KMS-11 (cell line): ENCODE measurements around the gene CCDC148.

Experiments
- H2AFZ ChIP-seq: fragments of 200-600 bp; sonication (generic); 2 replicates; pipeline ENCODE4 v1.6.1; 2016; ENCODE audit warnings: antibody characterized with exemption, mixed run types, low read depth
- H3K27ac ChIP-seq: fragments of 200-600 bp; sonication (generic); 2 replicates; pipeline ENCODE4 v1.6.1; 2016; ENCODE audit warnings: mild to moderate bottlenecking, mixed run types
- H3K27me3 ChIP-seq: fragments of 200-600 bp; sonication (generic); 2 replicates; pipeline ENCODE4 v1.6.1; 2017; ENCODE audit warnings: mild to moderate bottlenecking, low read depth, mixed run types, moderate library complexity; ENCODE audit not compliant: insufficient read depth
- H3K36me3 ChIP-seq: fragments of 200-600 bp; sonication (generic); 2 replicates; pipeline ENCODE4 v1.6.1; 2017; ENCODE audit warnings: mild to moderate bottlenecking, mixed run types; ENCODE audit not compliant: insufficient read depth
- H3K4me1 ChIP-seq: fragments of 200-600 bp; sonication (generic); 2 replicates; pipeline ENCODE4 v1.6.1; 2016; ENCODE audit warnings: mild to moderate bottlenecking, low read depth, mixed run types; ENCODE audit not compliant: poor library complexity, severe bottlenecking
- H3K4me2 ChIP-seq: fragments of 200-600 bp; sonication (generic); 2 replicates; pipeline ENCODE4 v1.7.0; 2016; ENCODE audit warnings: mild to moderate bottlenecking, mixed run types
- H3K4me3 ChIP-seq: fragments of 200-600 bp; sonication (generic); IDR thresholded peaks from 2 replicates; pipeline ENCODE4 v1.6.1; 2017; ENCODE audit warnings: low read depth, low read length, mixed read lengths; ENCODE audit not compliant: insufficient read depth
- H3K79me2 ChIP-seq: fragments of 200-600 bp; sonication (generic); 2 replicates; pipeline ENCODE4 v1.6.1; 2016; ENCODE audit warnings: low read depth, mixed run types; ENCODE audit not compliant: insufficient read depth
- H3K9ac ChIP-seq: fragments of 200-600 bp; sonication (generic); 2 replicates; pipeline ENCODE4 v1.6.1; 2016; ENCODE audit warnings: mild to moderate bottlenecking, mixed run types
- H4K20me1 ChIP-seq: fragments of 200-600 bp; sonication (generic); 2 replicates; pipeline ENCODE4 v1.6.1; 2016; ENCODE audit warnings: mild to moderate bottlenecking, mixed run types; ENCODE audit not compliant: insufficient read depth
- CTCF ChIP-seq: fragments of 200-600 bp; sonication (generic); conservative IDR thresholded peaks from 2 replicates; pipeline ENCODE4 v1.6.1; 2017; ENCODE audit warnings: low read depth, mild to moderate bottlenecking, antibody characterized with exemption, low read length, moderate library complexity, mixed read lengths

The CCDC148 gene

GRCh38 chr2:158251356-158251755 lies 205.2 kb downstream of the CCDC148 start:
- no peak overlapping the region for H3K4me2 ChIP-seq
- no peak for TF ChIP-seq CTCF
- H3K27ac ChIP-seq = no peak overlapping the region
- no peaks in the 10 kb centered on the region for H3K79me2 ChIP-seq
- no peaks in the 10 kb centered on the region for H3K4me1 ChIP-seq
- H4K20me1 ChIP-seq = no peaks in the 10 kb centered on the region
- H3K4me3 ChIP-seq = no peak overlapping the region
- no peaks in the 10 kb centered on the region for H3K27me3 ChIP-seq
- H2AFZ ChIP-seq = no peak overlapping the region
- H3K9ac ChIP-seq = no peak overlapping the region
- no peaks in the 10 kb centered on the region for H3K36me3 ChIP-seq

- H3K4me1 ChIP-seq = peaks cover 17% of the 10 kb centered on the region
- H3K9ac ChIP-seq = no peak overlapping the region
- H3K36me3 ChIP-seq = no peaks in the 10 kb centered on the region; the same call in 1 of the 2 replicates
- H3K79me2 ChIP-seq = no peaks in the 10 kb centered on the region
- no peak overlapping the region for H3K4me3 ChIP-seq
- TF ChIP-seq CTCF = no peak
- no peaks in the 10 kb centered on the region for H3K27me3 ChIP-seq
- no peaks in the 10 kb centered on the region for H4K20me1 ChIP-seq
- H3K27ac ChIP-seq = no peak overlapping the region
- no peak overlapping the region for H3K4me2 ChIP-seq
- H2AFZ ChIP-seq = no peak overlapping the region
These were observed 213.2 kb downstream of the CCDC148 start for GRCh38 chr2:158243392-158243791.

DNA sequence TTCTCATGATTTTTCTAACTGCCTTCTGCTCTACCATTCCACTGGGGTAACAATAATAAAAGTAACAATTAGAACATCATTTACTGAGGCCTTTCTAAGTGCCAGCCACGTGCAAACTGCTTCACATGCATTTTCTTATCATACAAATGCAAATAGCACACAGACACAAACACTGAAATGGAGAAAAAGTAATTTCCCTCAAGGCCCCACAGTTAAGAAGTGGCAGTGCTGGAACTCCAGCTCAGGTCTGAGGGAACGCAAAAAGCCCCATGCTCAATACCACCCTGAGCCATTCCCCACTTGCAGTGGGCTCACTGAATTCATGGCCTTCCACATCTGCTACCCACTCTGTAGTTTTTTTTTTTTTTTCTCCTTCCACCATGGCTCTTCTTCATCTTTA lies 214.3 kb downstream of the CCDC148 start:
- H3K27ac ChIP-seq = no peak overlapping the region
- no peaks in the 10 kb centered on the region for H4K20me1 ChIP-seq
- no peaks in the 10 kb centered on the region; the same call in 1 of the 2 replicates for H3K36me3 ChIP-seq
- H3K4me1 ChIP-seq = peaks cover 19% of the 10 kb centered on the region
- no peak overlapping the region for H2AFZ ChIP-seq
- no peak for TF ChIP-seq CTCF
- no peak overlapping the region for H3K9ac ChIP-seq
- H3K4me2 ChIP-seq = no peak overlapping the region
- no peaks in the 10 kb centered on the region for H3K79me2 ChIP-seq
- H3K4me3 ChIP-seq = no peak overlapping the region
- H3K27me3 ChIP-seq = no peaks in the 10 kb centered on the region

DNA sequence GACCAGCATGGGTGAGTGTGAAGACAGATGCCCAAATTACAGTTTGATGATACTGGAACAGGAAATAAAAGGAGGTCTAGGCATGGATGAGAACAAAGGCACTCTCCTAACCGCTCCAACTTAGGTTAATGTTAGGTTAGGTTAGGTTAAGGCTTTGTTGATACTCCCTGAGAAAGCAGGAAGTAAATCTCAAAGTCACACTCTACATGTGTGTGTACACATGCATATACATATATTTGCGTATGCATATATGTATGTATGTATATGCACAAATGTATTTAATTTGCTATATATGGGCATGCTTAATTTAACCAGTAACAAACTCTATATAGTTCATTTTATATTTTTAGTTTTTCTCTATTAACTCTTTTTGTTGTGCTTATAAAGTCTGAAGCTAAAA lies 215.6 kb downstream of the CCDC148 start:
- no peak overlapping the region for H2AFZ ChIP-seq
- no peak overlapping the region for H3K27ac ChIP-seq
- H3K9ac ChIP-seq = no peak overlapping the region
- H3K4me2 ChIP-seq = no peak overlapping the region
- H3K36me3 ChIP-seq = no peaks in the 10 kb centered on the region; the same call in 1 of the 2 replicates
- no peaks in the 10 kb centered on the region for H3K27me3 ChIP-seq
- H3K4me1 ChIP-seq = peaks cover 19% of the 10 kb centered on the region
- H3K4me3 ChIP-seq = no peak overlapping the region
- no peak for TF ChIP-seq CTCF
- H4K20me1 ChIP-seq = no peaks in the 10 kb centered on the region
- no peaks in the 10 kb centered on the region for H3K79me2 ChIP-seq
